ENCODE results near the gene UBXN7. TPM values are rescaled to one million over a fixed set of nuclear protein-coding genes. Genes with fewer than 3 reads are reported as not detected.

Gene UBXN7, protein sequence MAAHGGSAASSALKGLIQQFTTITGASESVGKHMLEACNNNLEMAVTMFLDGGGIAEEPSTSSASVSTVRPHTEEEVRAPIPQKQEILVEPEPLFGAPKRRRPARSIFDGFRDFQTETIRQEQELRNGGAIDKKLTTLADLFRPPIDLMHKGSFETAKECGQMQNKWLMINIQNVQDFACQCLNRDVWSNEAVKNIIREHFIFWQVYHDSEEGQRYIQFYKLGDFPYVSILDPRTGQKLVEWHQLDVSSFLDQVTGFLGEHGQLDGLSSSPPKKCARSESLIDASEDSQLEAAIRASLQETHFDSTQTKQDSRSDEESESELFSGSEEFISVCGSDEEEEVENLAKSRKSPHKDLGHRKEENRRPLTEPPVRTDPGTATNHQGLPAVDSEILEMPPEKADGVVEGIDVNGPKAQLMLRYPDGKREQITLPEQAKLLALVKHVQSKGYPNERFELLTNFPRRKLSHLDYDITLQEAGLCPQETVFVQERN
- 4.6 and 8.6 TPM in 2 replicates for total RNA-seq

GRCh38 chr3:196432137-196432879 lies at the start of gene UBXN7:
Gene UBXN7, minus strand, starts transcription at chr3:196432427. Its CDS starts 28 bp downstream, at chr3:196432399.

DNA sequence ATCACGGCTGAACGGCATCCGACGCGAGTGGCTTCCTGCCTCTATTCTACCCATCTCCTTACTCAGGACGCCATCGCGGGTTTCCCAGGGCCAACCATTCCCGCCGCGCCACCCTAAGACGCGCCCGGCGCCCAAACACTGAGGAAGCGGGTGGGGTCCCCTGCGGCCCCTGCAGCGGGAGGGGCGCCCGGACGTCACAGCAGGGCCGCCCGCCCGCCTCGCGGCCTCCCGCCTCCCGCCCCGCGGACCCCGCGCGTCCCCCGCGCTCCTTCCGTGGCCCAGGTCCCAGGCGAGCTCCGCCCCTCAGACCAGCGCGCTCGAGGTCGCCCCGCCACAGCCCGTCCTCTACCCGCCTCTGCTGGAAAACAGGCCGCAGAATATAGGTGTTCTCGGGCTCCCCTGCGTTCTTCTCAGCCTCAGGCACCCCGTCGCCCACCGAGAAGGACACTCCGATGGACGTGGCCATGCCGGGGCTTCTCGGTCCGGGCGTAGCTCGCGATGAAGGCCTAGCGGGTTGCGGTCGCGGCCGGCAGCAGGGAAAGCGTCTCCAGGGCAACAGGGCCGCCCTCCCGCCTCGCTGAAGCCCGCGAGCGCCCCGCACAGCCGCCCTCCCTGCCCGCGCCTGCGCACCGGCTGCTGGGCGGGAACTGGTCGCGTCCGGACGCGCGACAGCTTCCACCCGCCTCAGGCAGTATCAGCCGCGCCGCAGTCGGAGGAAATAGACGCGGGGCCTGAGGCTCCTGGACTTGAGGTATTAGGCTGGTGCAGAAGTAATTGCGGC lies 114.3 kb downstream of the UBXN7 start, which contains the start of gene DYNLT2B:
Gene DYNLT2B (minus strand): TSS at position 554 of the 781 bp plus-strand sequence. CDS start 88 bp downstream, at position 466.

Other genes starting within 250 kb of the UBXN7 start
- gene ZDHHC19, start 221.0 kb downstream of the UBXN7 start, total RNA-seq, result not detected in 2 replicates
- 0.14 TPM in 1 of 2 replicates, not detected in the other for gene SLC51A, start 215.9 kb downstream of the UBXN7 start, total RNA-seq
- gene PCYT1A, start 144.7 kb downstream of the UBXN7 start, total RNA-seq, result 58.9 and 70.0 TPM in 2 replicates
- 25.3 and 28.9 TPM in 2 replicates for gene DYNLT2B, start 114.2 kb downstream of the UBXN7 start, total RNA-seq
- 1.8 TPM in 1 of 2 replicates, not detected in the other for gene TM4SF19, start 94.0 kb downstream of the UBXN7 start, total RNA-seq
- gene RNF168, start 71.3 kb upstream of the UBXN7 start, total RNA-seq, result 13.2 TPM in 2 replicates
- not detected in 2 replicates for gene SMCO1, start 82.9 kb upstream of the UBXN7 start, total RNA-seq
- 3.0 and 5.9 TPM in 2 replicates for gene WDR53, start 136.1 kb upstream of the UBXN7 start, total RNA-seq
- gene FBXO45, start 136.2 kb upstream of the UBXN7 start, total RNA-seq, result 7.2 and 11.5 TPM in 2 replicates
- 0.07 and 0.33 TPM in 2 replicates for gene NRROS, start 207.3 kb upstream of the UBXN7 start, total RNA-seq

Data from airway epithelial cell (primary cell).